ENCODE measurements around the gene SLC30A9. TPM values are rescaled to one million over a fixed set of nuclear protein-coding genes. Genes with fewer than 3 reads are reported as not detected.

The SLC30A9 gene
- total and polyA plus RNA-seq, 2 donors (not counting 1 experiment from before 2014, with no cell fraction given), result 56.5 to 65.2 TPM

GRCh38 chr4:42122237-42122636, 131.9 kb downstream of the SLC30A9 start:
- no peak overlapping the region for H3K9ac ChIP-seq (ENCODE audit: insufficient read depth, low read length)
- H3K27ac ChIP-seq (ENCODE audit: insufficient read depth, low read length), result no peak overlapping the region
- TF ChIP-seq CTCF (conservative IDR thresholded peaks at IDR 0.05 in 1 of 2, IDR thresholded peaks at IDR 0.05 in 1 of 2; ENCODE audit: low read depth in 1 of 2, low read length in 2 of 2), result no peak
- TF ChIP-seq EZH2 (IDR thresholded peaks at IDR 0.05; ENCODE audit: low read length, missing control alignments), result no peak
- no peaks in the 10 kb centered on the region for H3K9me3 ChIP-seq (ENCODE audit: control insufficient read depth, insufficient read depth, low read depth, low read length)
- H3K36me3 ChIP-seq (ENCODE audit: control insufficient read depth, insufficient read depth, low read length), result no peaks in the 10 kb centered on the region
- no peaks in the 10 kb centered on the region for H3K4me1 ChIP-seq (ENCODE audit: control insufficient read depth, extremely low read depth, insufficient read depth, low read length)
- H3K79me2 ChIP-seq (ENCODE audit: control insufficient read depth, insufficient read depth, low read length), result no peaks in the 10 kb centered on the region
- no peak overlapping the region for H2AFZ ChIP-seq (ENCODE audit: low read length)
- no peak overlapping the region for H3K4me3 ChIP-seq (replicated peaks in 1 of 4; ENCODE audit: control extremely low read depth in 1 of 4, insufficient read depth in 1 of 4, low read depth in 3 of 4, low read length in 4 of 4)
- peaks cover 3% of the 10 kb centered on the region for H3K27me3 ChIP-seq (ENCODE audit: control insufficient read depth, insufficient read depth, low read length)
- no peak for DNase-seq (ENCODE audit: low read depth in 2 of 2)
- no peak overlapping the region for H3K4me2 ChIP-seq (ENCODE audit: extremely low read depth, insufficient read depth, low read length)
- H4K20me1 ChIP-seq (ENCODE audit: control insufficient read depth, extremely low read depth, insufficient read depth, low read length), result no peaks in the 10 kb centered on the region

DNA sequence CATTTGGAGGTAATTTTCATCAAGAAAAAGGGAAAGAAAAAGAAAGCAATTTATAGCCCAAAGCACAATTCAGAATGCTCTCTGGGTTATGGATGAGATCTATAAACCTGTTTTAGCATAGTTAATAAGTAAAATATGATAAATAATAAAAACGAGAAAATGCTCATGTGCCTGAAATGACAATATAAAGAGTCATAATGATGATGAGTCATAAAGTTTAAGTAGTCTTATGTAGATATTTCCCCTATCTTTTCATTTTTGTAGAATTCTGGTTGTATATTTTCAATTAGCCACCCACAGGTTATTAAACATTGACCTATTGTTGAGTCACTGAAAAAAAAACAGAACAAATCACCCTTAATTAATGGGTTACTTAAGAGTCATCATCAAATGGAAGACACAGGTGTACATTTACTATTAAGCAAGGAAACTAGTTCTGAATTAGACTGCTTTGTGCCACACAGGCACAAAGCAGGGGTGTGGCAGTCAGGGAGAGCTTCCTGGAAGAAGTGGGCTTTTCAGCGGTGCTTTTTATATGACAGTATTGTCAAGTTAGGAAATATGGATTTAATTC, 132.8 kb downstream of the SLC30A9 start:
- Histone ChIP-seq H3K9me3 (ENCODE audit: control insufficient read depth, insufficient read depth, low read depth, low read length) (no peaks in the 10 kb centered on the region), H3K27ac (ENCODE audit: insufficient read depth, low read length) (no peak overlapping the region), H3K36me3 (ENCODE audit: control insufficient read depth, insufficient read depth, low read length) (no peaks in the 10 kb centered on the region), H4K20me1 (ENCODE audit: control insufficient read depth, extremely low read depth, insufficient read depth, low read length) (no peaks in the 10 kb centered on the region), H3K4me1 (ENCODE audit: control insufficient read depth, extremely low read depth, insufficient read depth, low read length) (no peaks in the 10 kb centered on the region), H3K9ac (ENCODE audit: insufficient read depth, low read length) (no peak overlapping the region), H3K27me3 (ENCODE audit: control insufficient read depth, insufficient read depth, low read length) (peaks cover 3% of the 10 kb centered on the region), H3K4me2 (ENCODE audit: extremely low read depth, insufficient read depth, low read length) (no peak overlapping the region), H3K79me2 (ENCODE audit: control insufficient read depth, insufficient read depth, low read length) (no peaks in the 10 kb centered on the region), H2AFZ (ENCODE audit: low read length) (no peak overlapping the region), H3K4me3 (replicated peaks in 1 of 4; ENCODE audit: control extremely low read depth in 1 of 4, insufficient read depth in 1 of 4, low read depth in 3 of 4, low read length in 4 of 4) (no peak overlapping the region)
- DNase-seq (ENCODE audit: low read depth in 2 of 2), result no peak
- TF ChIP-seq CTCF (conservative IDR thresholded peaks at IDR 0.05 in 1 of 2, IDR thresholded peaks at IDR 0.05 in 1 of 2; ENCODE audit: low read depth in 1 of 2, low read length in 2 of 2) (no peak), EZH2 (IDR thresholded peaks at IDR 0.05; ENCODE audit: low read length, missing control alignments) (no peak)

- no peaks in the 10 kb centered on the region for H3K9me3 ChIP-seq (ENCODE audit: control insufficient read depth, insufficient read depth, low read depth, low read length)
- H3K9ac ChIP-seq (ENCODE audit: insufficient read depth, low read length), result no peak overlapping the region
- H3K4me1 ChIP-seq (ENCODE audit: control insufficient read depth, extremely low read depth, insufficient read depth, low read length), result no peaks in the 10 kb centered on the region
- H3K27me3 ChIP-seq (ENCODE audit: control insufficient read depth, insufficient read depth, low read length), result no peaks in the 10 kb centered on the region
- no peaks in the 10 kb centered on the region for H3K36me3 ChIP-seq (ENCODE audit: control insufficient read depth, insufficient read depth, low read length)
- H3K4me3 ChIP-seq (replicated peaks in 1 of 4; ENCODE audit: control extremely low read depth in 1 of 4, insufficient read depth in 1 of 4, low read depth in 3 of 4, low read length in 4 of 4), result no peak overlapping the region
- H2AFZ ChIP-seq (ENCODE audit: low read length), result no peak overlapping the region
- no peak overlapping the region for H3K4me2 ChIP-seq (ENCODE audit: extremely low read depth, insufficient read depth, low read length)
- no peak for DNase-seq (ENCODE audit: low read depth in 2 of 2)
- H3K27ac ChIP-seq (ENCODE audit: insufficient read depth, low read length), result no peak overlapping the region
- H4K20me1 ChIP-seq (ENCODE audit: control insufficient read depth, extremely low read depth, insufficient read depth, low read length), result no peaks in the 10 kb centered on the region
- H3K79me2 ChIP-seq (ENCODE audit: control insufficient read depth, insufficient read depth, low read length), result no peaks in the 10 kb centered on the region
- TF ChIP-seq EZH2 (IDR thresholded peaks at IDR 0.05; ENCODE audit: low read length, missing control alignments) (no peak), CTCF (conservative IDR thresholded peaks at IDR 0.05 in 1 of 2, IDR thresholded peaks at IDR 0.05 in 1 of 2; ENCODE audit: low read depth in 1 of 2, low read length in 2 of 2) (no peak)
Observed at GRCh38 chr4:42132099-42132498, 141.8 kb downstream of the SLC30A9 start.

Data from fibroblast of lung (primary cell).